ENCODE data around the gene KCNS1. TPM values are rescaled to one million over a fixed set of nuclear protein-coding genes. Genes with fewer than 3 reads are reported as not detected.

Gene KCNS1
- total RNA-seq, 1 experiment from 2014 or later, result 0.09 TPM

- Mint-ChIP-seq H3K4me3 (ENCODE audit: unreplicated experiment) (no peak overlapping the region), H3K4me1 (ENCODE audit: low read depth, unreplicated experiment) (peaks cover 2% of the 10 kb centered on the region), H3K36me3 (ENCODE audit: insufficient read depth, unreplicated experiment) (peaks cover 13% of the 10 kb centered on the region), H3K9me3 (ENCODE audit: unreplicated experiment) (no peaks in the 10 kb centered on the region), H3K27ac (ENCODE audit: unreplicated experiment) (no peak overlapping the region), H3K27me3 (ENCODE audit: insufficient read depth, unreplicated experiment) (no peaks in the 10 kb centered on the region)
- Histone ChIP-seq H3K4me3 (ENCODE audit: low read depth, low read length) (no peak overlapping the region), H3K9me3 (no peaks in the 10 kb centered on the region), H3K27me3 (replicated peaks; ENCODE audit: control insufficient read depth, insufficient read depth, low read length) (no peaks in the 10 kb centered on the region), H3K36me3 (ENCODE audit: control insufficient read depth, insufficient read depth, low read length) (no peaks in the 10 kb centered on the region), H3K4me1 (no peaks in the 10 kb centered on the region)
- ChIA-PET POLR2A (no interaction called here), CTCF (interaction anchor here (1.0 to 2.2 kb wide), 2 partner anchors 13 to 39 kb away, joined by 7 to 10 read pairs; no protein-coding TSS in a partner anchor)
- DNase-seq, result no peak
- intact Hi-C loops (cut with micrococcal nuclease; ENCODE audit: unreplicated experiment), result no loop called here
- TF ChIP-seq, protein P1, sequence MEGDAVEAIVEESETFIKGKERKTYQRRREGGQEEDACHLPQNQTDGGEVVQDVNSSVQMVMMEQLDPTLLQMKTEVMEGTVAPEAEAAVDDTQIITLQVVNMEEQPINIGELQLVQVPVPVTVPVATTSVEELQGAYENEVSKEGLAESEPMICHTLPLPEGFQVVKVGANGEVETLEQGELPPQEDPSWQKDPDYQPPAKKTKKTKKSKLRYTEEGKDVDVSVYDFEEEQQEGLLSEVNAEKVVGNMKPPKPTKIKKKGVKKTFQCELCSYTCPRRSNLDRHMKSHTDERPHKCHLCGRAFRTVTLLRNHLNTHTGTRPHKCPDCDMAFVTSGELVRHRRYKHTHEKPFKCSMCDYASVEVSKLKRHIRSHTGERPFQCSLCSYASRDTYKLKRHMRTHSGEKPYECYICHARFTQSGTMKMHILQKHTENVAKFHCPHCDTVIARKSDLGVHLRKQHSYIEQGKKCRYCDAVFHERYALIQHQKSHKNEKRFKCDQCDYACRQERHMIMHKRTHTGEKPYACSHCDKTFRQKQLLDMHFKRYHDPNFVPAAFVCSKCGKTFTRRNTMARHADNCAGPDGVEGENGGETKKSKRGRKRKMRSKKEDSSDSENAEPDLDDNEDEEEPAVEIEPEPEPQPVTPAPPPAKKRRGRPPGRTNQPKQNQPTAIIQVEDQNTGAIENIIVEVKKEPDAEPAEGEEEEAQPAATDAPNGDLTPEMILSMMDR (IDR thresholded peaks at IDR 0.05; ENCODE audit: insufficient read depth in 1 of 2, low read depth in 1 of 2, low read length in 1 of 2, severe bottlenecking in 1 of 2, unreplicated experiment in 1 of 2), result no peak
- no TSS peak for BruUV-seq (replicated peaks)
Measured at GRCh38 chr20:45056473-45057173, 44.3 kb downstream of the KCNS1 start.

GRCh38 chr20:45055056-45055455 is 45.9 kb downstream of the KCNS1 start:
- Mint-ChIP-seq H3K27me3 (ENCODE audit: insufficient read depth, unreplicated experiment) (no peaks in the 10 kb centered on the region), H3K36me3 (ENCODE audit: insufficient read depth, unreplicated experiment) (peaks cover 13% of the 10 kb centered on the region), H3K4me3 (ENCODE audit: unreplicated experiment) (no peak overlapping the region), H3K4me1 (ENCODE audit: low read depth, unreplicated experiment) (no peaks in the 10 kb centered on the region), H3K9me3 (ENCODE audit: unreplicated experiment) (no peaks in the 10 kb centered on the region), H3K27ac (ENCODE audit: unreplicated experiment) (no peak overlapping the region)
- no peaks in the 10 kb centered on the region for H3K27me3 ChIP-seq (replicated peaks; ENCODE audit: control insufficient read depth, insufficient read depth, low read length)
- no peak overlapping the region for H3K4me3 ChIP-seq (ENCODE audit: low read depth, low read length)
- no TSS peak for BruUV-seq (replicated peaks)
- no peaks in the 10 kb centered on the region for H3K9me3 ChIP-seq
- no peaks in the 10 kb centered on the region for H3K36me3 ChIP-seq (ENCODE audit: control insufficient read depth, insufficient read depth, low read length)
- intact Hi-C loops (cut with micrococcal nuclease; ENCODE audit: unreplicated experiment), result no loop called here
- CTCF ChIA-PET, result interaction anchor here (3.5 kb wide), 1 partner anchor 11 kb away, joined by 15 read pairs; no protein-coding TSS in a partner anchor
- POLR2A ChIA-PET, result no interaction called here
- TF ChIP-seq, protein P1 (IDR thresholded peaks at IDR 0.05; ENCODE audit: insufficient read depth in 1 of 2, low read depth in 1 of 2, low read length in 1 of 2, severe bottlenecking in 1 of 2, unreplicated experiment in 1 of 2), result no peak
- no peaks in the 10 kb centered on the region for H3K4me1 ChIP-seq
- DNase-seq, result no peak

- DNase-seq, result no peak
- Mint-ChIP-seq H3K4me1 (ENCODE audit: low read depth, unreplicated experiment) (no peaks in the 10 kb centered on the region), H3K27me3 (ENCODE audit: insufficient read depth, unreplicated experiment) (no peaks in the 10 kb centered on the region), H3K27ac (ENCODE audit: unreplicated experiment) (no peak overlapping the region), H3K36me3 (ENCODE audit: insufficient read depth, unreplicated experiment) (peaks cover 17% of the 10 kb centered on the region), H3K4me3 (ENCODE audit: unreplicated experiment) (no peak overlapping the region), H3K9me3 (ENCODE audit: unreplicated experiment) (no peaks in the 10 kb centered on the region)
- no peaks in the 10 kb centered on the region for H3K36me3 ChIP-seq (ENCODE audit: control insufficient read depth, insufficient read depth, low read length)
- ChIA-PET CTCF (interaction anchor here (1.5 to 3.5 kb wide), 2 partner anchors 10 to 42 kb away, joined by 7 to 15 read pairs; no protein-coding TSS in a partner anchor), POLR2A (no interaction called here)
- H3K4me3 ChIP-seq (ENCODE audit: low read depth, low read length), result no peak overlapping the region
- H3K9me3 ChIP-seq, result no peaks in the 10 kb centered on the region
- no peaks in the 10 kb centered on the region for H3K27me3 ChIP-seq (replicated peaks; ENCODE audit: control insufficient read depth, insufficient read depth, low read length)
- no TSS peak for BruUV-seq (replicated peaks)
- no peaks in the 10 kb centered on the region for H3K4me1 ChIP-seq
- intact Hi-C loops (cut with micrococcal nuclease; ENCODE audit: unreplicated experiment), result no loop called here
- TF ChIP-seq, protein P1 (IDR thresholded peaks at IDR 0.05; ENCODE audit: insufficient read depth in 1 of 2, low read depth in 1 of 2, low read length in 1 of 2, severe bottlenecking in 1 of 2, unreplicated experiment in 1 of 2), result no peak
Measured at GRCh38 chr20:45053430-45054351, 47.2 kb downstream of the KCNS1 start.

Measured in Caco-2 (cell line).